Measurements from ENCODE around the gene CASP1. TPM values are rescaled to one million over a fixed set of nuclear protein-coding genes. Genes with fewer than 3 reads are reported as not detected.
"Not testable (repeated sequence)": the region's sequence is repeated elsewhere in the genome, so short reads cannot be mapped to it uniquely, and the experiment has no call there.

CASP1 gene
- total RNA-seq, 1 donor from 2014 or later: not detected

GRCh38 chr11:105049481-105049880 is 14.5 kb upstream of the CASP1 start:
- Mint-ChIP-seq H3K9me3 (ENCODE audit: unreplicated experiment) (no peaks in the 10 kb centered on the region), H3K27me3 (ENCODE audit: unreplicated experiment) (no peaks in the 10 kb centered on the region), H3K27ac (ENCODE audit: unreplicated experiment) (no peak overlapping the region), H3K4me1 (ENCODE audit: low read depth, unreplicated experiment) (no peaks in the 10 kb centered on the region), H3K36me3 (ENCODE audit: unreplicated experiment) (no peaks in the 10 kb centered on the region), H3K4me3 (ENCODE audit: unreplicated experiment) (no peak overlapping the region)
- DNase-seq: no peak
- TF ChIP-seq CTCF (IDR thresholded peaks at IDR 0.05; ENCODE audit: partially characterized antibody, unreplicated experiment): no peak

- H3K9me3 Mint-ChIP-seq (ENCODE audit: unreplicated experiment): no peaks in the 10 kb centered on the region
- H3K4me1 Mint-ChIP-seq (ENCODE audit: low read depth, unreplicated experiment): no peaks in the 10 kb centered on the region
- no peak overlapping the region for H3K27ac Mint-ChIP-seq (ENCODE audit: unreplicated experiment)
- no peaks in the 10 kb centered on the region for H3K36me3 Mint-ChIP-seq (ENCODE audit: unreplicated experiment)
- DNase-seq: no peak
- TF ChIP-seq CTCF (IDR thresholded peaks at IDR 0.05; ENCODE audit: partially characterized antibody, unreplicated experiment): no peak
- H3K4me3 Mint-ChIP-seq (ENCODE audit: unreplicated experiment): no peak overlapping the region
- no peaks in the 10 kb centered on the region for H3K27me3 Mint-ChIP-seq (ENCODE audit: unreplicated experiment)
Measured at GRCh38 chr11:105046898-105047579, 12.1 kb upstream of the CASP1 start.

- H3K4me1 Mint-ChIP-seq (ENCODE audit: low read depth, unreplicated experiment): no peaks in the 10 kb centered on the region
- TF ChIP-seq CTCF (IDR thresholded peaks at IDR 0.05; ENCODE audit: partially characterized antibody, unreplicated experiment): no peak
Measured at GRCh38 chr11:105045676-105046296, 10.8 kb upstream of the CASP1 start.

GRCh38 chr11:105044557-105045524 is 9.9 kb upstream of the CASP1 start, which contains the start of gene CARD16:
Gene CARD16, minus strand, starts transcription at chr11:105045335. Its CDS starts 38 bp downstream, at chr11:105045297.
- DNase-seq; H3K4me1 Mint-ChIP-seq (ENCODE audit: low read depth, unreplicated experiment); H3K27ac Mint-ChIP-seq (ENCODE audit: unreplicated experiment); H3K27me3 Mint-ChIP-seq (ENCODE audit: unreplicated experiment); H3K4me3 Mint-ChIP-seq (ENCODE audit: unreplicated experiment); H3K36me3 Mint-ChIP-seq (ENCODE audit: unreplicated experiment); H3K9me3 Mint-ChIP-seq (ENCODE audit: unreplicated experiment): not testable (repeated sequence)

More at GRCh38 chr11:105045676-105046296, 10.8 kb upstream of the CASP1 start:
- H3K9me3 Mint-ChIP-seq (ENCODE audit: unreplicated experiment): no peaks in the 10 kb centered on the region
- no peak for DNase-seq
- no peak overlapping the region for H3K27ac Mint-ChIP-seq (ENCODE audit: unreplicated experiment)
- H3K4me3 Mint-ChIP-seq (ENCODE audit: unreplicated experiment): no peak overlapping the region
- H3K27me3 Mint-ChIP-seq (ENCODE audit: unreplicated experiment): no peaks in the 10 kb centered on the region
- no peaks in the 10 kb centered on the region for H3K36me3 Mint-ChIP-seq (ENCODE audit: unreplicated experiment)

GRCh38 chr11:105042178-105042577 is 7.2 kb upstream of the CASP1 start:
- no peaks in the 10 kb centered on the region for H3K4me1 Mint-ChIP-seq (ENCODE audit: low read depth, unreplicated experiment)
- no peaks in the 10 kb centered on the region for H3K9me3 Mint-ChIP-seq (ENCODE audit: unreplicated experiment)

More at GRCh38 chr11:105042178-105042577, 7.2 kb upstream of the CASP1 start:
- H3K27me3 Mint-ChIP-seq (ENCODE audit: unreplicated experiment): no peaks in the 10 kb centered on the region
- DNase-seq: no peak
- no peaks in the 10 kb centered on the region for H3K36me3 Mint-ChIP-seq (ENCODE audit: unreplicated experiment)
- no peak overlapping the region for H3K4me3 Mint-ChIP-seq (ENCODE audit: unreplicated experiment)
- TF ChIP-seq CTCF (IDR thresholded peaks at IDR 0.05; ENCODE audit: partially characterized antibody, unreplicated experiment): no peak
- no peak overlapping the region for H3K27ac Mint-ChIP-seq (ENCODE audit: unreplicated experiment)

Measured in glutamatergic neuron (in vitro differentiated cells).